Measurements from ENCODE around the gene TMC3. TPM values are rescaled to one million over a fixed set of nuclear protein-coding genes. Genes with fewer than 3 reads are reported as not detected.

Gene TMC3
- total and polyA plus RNA-seq, 2 experiments from 2014 or later: not detected

GRCh38 chr15:81286621-81287121 is 87.3 kb downstream of the TMC3 start:
- Histone ChIP-seq H3K4me2 (ENCODE audit: unreplicated experiment) (no peak overlapping the region), H3K79me2 (ENCODE audit: insufficient read depth) (no peaks in the 10 kb centered on the region), H3F3A (ENCODE audit: insufficient read depth) (no peaks in the 10 kb centered on the region), H3K27me3 (replicated peaks; ENCODE audit: insufficient read depth) (no peaks in the 10 kb centered on the region), H3K4me1 (ENCODE audit: insufficient read depth) (no peaks in the 10 kb centered on the region), H3K4me3 (no peak overlapping the region), H4K20me1 (ENCODE audit: insufficient read depth) (no peaks in the 10 kb centered on the region), H3K27ac (no peak overlapping the region), H3K9ac (no peak overlapping the region), H3K9me2 (ENCODE audit: insufficient read depth) (no peaks in the 10 kb centered on the region), H3K9me3 (ENCODE audit: low read depth) (no peaks in the 10 kb centered on the region), H2AFZ (no peak overlapping the region), H3K36me3 (ENCODE audit: low read depth) (no peaks in the 10 kb centered on the region)
- TF ChIP-seq EZH2phosphoT487 (IDR thresholded peaks at IDR 0.05; ENCODE audit: insufficient read depth, low read depth) (no peak), EZH2 (IDR thresholded peaks at IDR 0.05; ENCODE audit: insufficient read depth, poor library complexity, severe bottlenecking) (no peak)
- no peak for DNase-seq
- in situ Hi-C loops (cut with MboI): no loop called here
- WGBS, 2 experiments (ENCODE audit: low coverage in 1 of 2, low lambda C conversion rate in 2 of 2, missing lambda C conversion rate in 2 of 2): 54 to 59% methylated on average over 2 of the region's 2 CpGs

- no peak for DNase-seq
- Histone ChIP-seq H3F3A (ENCODE audit: insufficient read depth) (no peaks in the 10 kb centered on the region), H3K36me3 (ENCODE audit: low read depth) (no peaks in the 10 kb centered on the region), H3K4me1 (ENCODE audit: insufficient read depth) (no peaks in the 10 kb centered on the region), H3K9me3 (ENCODE audit: low read depth) (no peaks in the 10 kb centered on the region), H3K4me3 (no peak overlapping the region), H3K9ac (no peak overlapping the region), H4K20me1 (ENCODE audit: insufficient read depth) (no peaks in the 10 kb centered on the region), H2AFZ (no peak overlapping the region), H3K9me2 (ENCODE audit: insufficient read depth) (no peaks in the 10 kb centered on the region), H3K4me2 (ENCODE audit: unreplicated experiment) (no peak overlapping the region), H3K27me3 (replicated peaks; ENCODE audit: insufficient read depth) (no peaks in the 10 kb centered on the region), H3K79me2 (ENCODE audit: insufficient read depth) (no peaks in the 10 kb centered on the region), H3K27ac (no peak overlapping the region)
- in situ Hi-C loops (cut with MboI): no loop called here
- TF ChIP-seq EZH2phosphoT487 (IDR thresholded peaks at IDR 0.05; ENCODE audit: insufficient read depth, low read depth) (no peak), EZH2 (IDR thresholded peaks at IDR 0.05; ENCODE audit: insufficient read depth, poor library complexity, severe bottlenecking) (no peak)
- WGBS, 2 experiments (ENCODE audit: low coverage in 1 of 2, low lambda C conversion rate in 2 of 2, missing lambda C conversion rate in 2 of 2): 85 to 88% methylated on average over 6 of the region's 6 CpGs
These were observed 88.6 kb downstream of the TMC3 start for GRCh38 chr15:81285461-81285860.

- H3K79me2 ChIP-seq (ENCODE audit: insufficient read depth): no peaks in the 10 kb centered on the region
- no peaks in the 10 kb centered on the region for H3K9me2 ChIP-seq (ENCODE audit: insufficient read depth)
- H3K27me3 ChIP-seq (replicated peaks; ENCODE audit: insufficient read depth): no peaks in the 10 kb centered on the region
- H3K27ac ChIP-seq: no peak overlapping the region
- H3K4me1 ChIP-seq (ENCODE audit: insufficient read depth): no peaks in the 10 kb centered on the region
- TF ChIP-seq EZH2 (IDR thresholded peaks at IDR 0.05; ENCODE audit: insufficient read depth, poor library complexity, severe bottlenecking) (no peak), EZH2phosphoT487 (IDR thresholded peaks at IDR 0.05; ENCODE audit: insufficient read depth, low read depth) (no peak)
- in situ Hi-C loops (cut with MboI): no loop called here
- H3K4me2 ChIP-seq (ENCODE audit: unreplicated experiment): no peak overlapping the region
- H2AFZ ChIP-seq: no peak overlapping the region
- no peaks in the 10 kb centered on the region for H4K20me1 ChIP-seq (ENCODE audit: insufficient read depth)
- DNase-seq: no peak
- H3K4me3 ChIP-seq: no peak overlapping the region
- H3F3A ChIP-seq (ENCODE audit: insufficient read depth): no peaks in the 10 kb centered on the region
- no peak overlapping the region for H3K9ac ChIP-seq
- H3K9me3 ChIP-seq (ENCODE audit: low read depth): no peaks in the 10 kb centered on the region
- WGBS, 2 experiments (ENCODE audit: low coverage in 1 of 2, low lambda C conversion rate in 2 of 2, missing lambda C conversion rate in 2 of 2): 82 to 85% methylated on average over 5 of the region's 5 CpGs
- no peaks in the 10 kb centered on the region for H3K36me3 ChIP-seq (ENCODE audit: low read depth)
These were observed 89.6 kb downstream of the TMC3 start for GRCh38 chr15:81284256-81285031.

GRCh38 chr15:81282911-81283310 is 91.1 kb downstream of the TMC3 start:
- no peaks in the 10 kb centered on the region for H4K20me1 ChIP-seq (ENCODE audit: insufficient read depth)
- no peaks in the 10 kb centered on the region for H3K36me3 ChIP-seq (ENCODE audit: low read depth)
- H3K79me2 ChIP-seq (ENCODE audit: insufficient read depth): no peaks in the 10 kb centered on the region
- in situ Hi-C loops (cut with MboI): no loop called here
- H3K9ac ChIP-seq: no peak overlapping the region
- H3F3A ChIP-seq (ENCODE audit: insufficient read depth): no peaks in the 10 kb centered on the region
- H3K27ac ChIP-seq: no peak overlapping the region
- no peak for DNase-seq
- H3K4me2 ChIP-seq (ENCODE audit: unreplicated experiment): no peak overlapping the region
- H3K27me3 ChIP-seq (replicated peaks; ENCODE audit: insufficient read depth): no peaks in the 10 kb centered on the region
- no peak for TF ChIP-seq EZH2phosphoT487 (IDR thresholded peaks at IDR 0.05; ENCODE audit: insufficient read depth, low read depth)
- TF ChIP-seq EZH2 (IDR thresholded peaks at IDR 0.05; ENCODE audit: insufficient read depth, poor library complexity, severe bottlenecking): no peak
- no peaks in the 10 kb centered on the region for H3K9me3 ChIP-seq (ENCODE audit: low read depth)
- H2AFZ ChIP-seq: no peak overlapping the region
- no peaks in the 10 kb centered on the region for H3K4me1 ChIP-seq (ENCODE audit: insufficient read depth)
- H3K4me3 ChIP-seq: no peak overlapping the region
- no peaks in the 10 kb centered on the region for H3K9me2 ChIP-seq (ENCODE audit: insufficient read depth)
- 83% methylated on average over 3 to 5 of the region's 5 CpGs for WGBS, 2 experiments (ENCODE audit: low coverage in 1 of 2, low lambda C conversion rate in 2 of 2, missing lambda C conversion rate in 2 of 2)
